WTC11 (cell line): Measurements from ENCODE around the gene OSTM1.

Source experiments
- CREB1 ChIP-seq: sonication (generic); formaldehyde crosslinking; IDR thresholded peaks from 2 replicates; pipeline ENCODE4 v1.8.0; 2023; ENCODE audit warnings: mild to moderate bottlenecking, missing genetic modification reagents
- E2F4 ChIP-seq: sonication (generic); formaldehyde crosslinking; IDR thresholded peaks from 2 replicates; pipeline ENCODE4 v1.8.1; 2022; ENCODE audit warnings: low read depth, mild to moderate bottlenecking, moderate library complexity, missing genetic modification reagents, borderline replicate concordance
- HMGA2 ChIP-seq: fragments of 250-450 bp; sonication (Bioruptor Pico); IDR thresholded peaks from 2 replicates; pipeline ENCODE4 v1.4.0; 2021; ENCODE audit warnings: mild to moderate bottlenecking, moderate library complexity
- KAT7 ChIP-seq: sonication (generic); formaldehyde crosslinking; IDR thresholded peaks from 2 replicates; pipeline ENCODE4 v1.8.1; 2023; ENCODE audit warnings: missing genetic modification reagents, mild to moderate bottlenecking, borderline replicate concordance
- NR3C1 ChIP-seq: sonication (generic); formaldehyde crosslinking; conservative IDR thresholded peaks from 2 replicates; pipeline ENCODE4 v1.8.1; 2023; ENCODE audit warnings: low read depth, mild to moderate bottlenecking, missing genetic modification reagents
- ZNF281 ChIP-seq: sonication (generic); formaldehyde crosslinking; IDR thresholded peaks from 2 replicates; pipeline ENCODE4 v1.8.0; 2023; ENCODE audit warnings: mild to moderate bottlenecking, missing genetic modification reagents
- ZNF317 ChIP-seq: sonication (generic); formaldehyde crosslinking; IDR thresholded peaks from 2 replicates; pipeline ENCODE4 v1.8.1; 2023; ENCODE audit warnings: low read depth, mild to moderate bottlenecking, moderate library complexity, missing genetic modification reagents, borderline replicate concordance
- ZNF416 ChIP-seq: fragments of 250-450 bp; sonication (Bioruptor Pico); IDR thresholded peaks from 2 replicates; pipeline ENCODE4 v1.9.0; 2021; ENCODE audit warnings: mild to moderate bottlenecking, inconsistent platforms
- TF ChIP-seq, protein P1 (sequence below): fragments of 200-600 bp; IDR thresholded peaks from 2 replicates; pipeline ENCODE4 v1.8.0; 2022; ENCODE audit warnings: antibody characterized with exemption
- TF ChIP-seq, protein P2 (sequence below): fragments of 250-450 bp; sonication (Bioruptor Pico); IDR thresholded peaks from 2 replicates; pipeline ENCODE4 v1.9.0; 2021; ENCODE audit warnings: mild to moderate bottlenecking
- TF ChIP-seq, protein P3 (sequence below): sonication (generic); formaldehyde crosslinking; IDR thresholded peaks from 2 replicates; pipeline ENCODE4 v1.8.0; 2023; ENCODE audit warnings: missing genetic modification reagents, mild to moderate bottlenecking, borderline replicate concordance
- TF ChIP-seq, protein P4 (sequence below): sonication (generic); formaldehyde crosslinking; IDR thresholded peaks from 2 replicates; pipeline ENCODE4 v1.8.1; 2022; ENCODE audit warnings: mild to moderate bottlenecking, moderate library complexity, missing genetic modification reagents

GRCh38 chr6:108027594-108027993 is 46.9 kb downstream of the OSTM1 start:
- TF ChIP-seq, protein P1, sequence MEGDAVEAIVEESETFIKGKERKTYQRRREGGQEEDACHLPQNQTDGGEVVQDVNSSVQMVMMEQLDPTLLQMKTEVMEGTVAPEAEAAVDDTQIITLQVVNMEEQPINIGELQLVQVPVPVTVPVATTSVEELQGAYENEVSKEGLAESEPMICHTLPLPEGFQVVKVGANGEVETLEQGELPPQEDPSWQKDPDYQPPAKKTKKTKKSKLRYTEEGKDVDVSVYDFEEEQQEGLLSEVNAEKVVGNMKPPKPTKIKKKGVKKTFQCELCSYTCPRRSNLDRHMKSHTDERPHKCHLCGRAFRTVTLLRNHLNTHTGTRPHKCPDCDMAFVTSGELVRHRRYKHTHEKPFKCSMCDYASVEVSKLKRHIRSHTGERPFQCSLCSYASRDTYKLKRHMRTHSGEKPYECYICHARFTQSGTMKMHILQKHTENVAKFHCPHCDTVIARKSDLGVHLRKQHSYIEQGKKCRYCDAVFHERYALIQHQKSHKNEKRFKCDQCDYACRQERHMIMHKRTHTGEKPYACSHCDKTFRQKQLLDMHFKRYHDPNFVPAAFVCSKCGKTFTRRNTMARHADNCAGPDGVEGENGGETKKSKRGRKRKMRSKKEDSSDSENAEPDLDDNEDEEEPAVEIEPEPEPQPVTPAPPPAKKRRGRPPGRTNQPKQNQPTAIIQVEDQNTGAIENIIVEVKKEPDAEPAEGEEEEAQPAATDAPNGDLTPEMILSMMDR: no peak
- no peak for TF ChIP-seq ZNF281
- no peak for TF ChIP-seq E2F4 (CRISPR knock-in tag)
- TF ChIP-seq HMGA2: no peak
- TF ChIP-seq, protein P2, sequence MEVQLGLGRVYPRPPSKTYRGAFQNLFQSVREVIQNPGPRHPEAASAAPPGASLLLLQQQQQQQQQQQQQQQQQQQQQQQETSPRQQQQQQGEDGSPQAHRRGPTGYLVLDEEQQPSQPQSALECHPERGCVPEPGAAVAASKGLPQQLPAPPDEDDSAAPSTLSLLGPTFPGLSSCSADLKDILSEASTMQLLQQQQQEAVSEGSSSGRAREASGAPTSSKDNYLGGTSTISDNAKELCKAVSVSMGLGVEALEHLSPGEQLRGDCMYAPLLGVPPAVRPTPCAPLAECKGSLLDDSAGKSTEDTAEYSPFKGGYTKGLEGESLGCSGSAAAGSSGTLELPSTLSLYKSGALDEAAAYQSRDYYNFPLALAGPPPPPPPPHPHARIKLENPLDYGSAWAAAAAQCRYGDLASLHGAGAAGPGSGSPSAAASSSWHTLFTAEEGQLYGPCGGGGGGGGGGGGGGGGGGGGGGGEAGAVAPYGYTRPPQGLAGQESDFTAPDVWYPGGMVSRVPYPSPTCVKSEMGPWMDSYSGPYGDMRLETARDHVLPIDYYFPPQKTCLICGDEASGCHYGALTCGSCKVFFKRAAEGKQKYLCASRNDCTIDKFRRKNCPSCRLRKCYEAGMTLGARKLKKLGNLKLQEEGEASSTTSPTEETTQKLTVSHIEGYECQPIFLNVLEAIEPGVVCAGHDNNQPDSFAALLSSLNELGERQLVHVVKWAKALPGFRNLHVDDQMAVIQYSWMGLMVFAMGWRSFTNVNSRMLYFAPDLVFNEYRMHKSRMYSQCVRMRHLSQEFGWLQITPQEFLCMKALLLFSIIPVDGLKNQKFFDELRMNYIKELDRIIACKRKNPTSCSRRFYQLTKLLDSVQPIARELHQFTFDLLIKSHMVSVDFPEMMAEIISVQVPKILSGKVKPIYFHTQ (CRISPR knock-in tag): no peak
- no peak for TF ChIP-seq ZNF416 (CRISPR knock-in tag)
- no peak for TF ChIP-seq NR3C1
- TF ChIP-seq, protein P3, sequence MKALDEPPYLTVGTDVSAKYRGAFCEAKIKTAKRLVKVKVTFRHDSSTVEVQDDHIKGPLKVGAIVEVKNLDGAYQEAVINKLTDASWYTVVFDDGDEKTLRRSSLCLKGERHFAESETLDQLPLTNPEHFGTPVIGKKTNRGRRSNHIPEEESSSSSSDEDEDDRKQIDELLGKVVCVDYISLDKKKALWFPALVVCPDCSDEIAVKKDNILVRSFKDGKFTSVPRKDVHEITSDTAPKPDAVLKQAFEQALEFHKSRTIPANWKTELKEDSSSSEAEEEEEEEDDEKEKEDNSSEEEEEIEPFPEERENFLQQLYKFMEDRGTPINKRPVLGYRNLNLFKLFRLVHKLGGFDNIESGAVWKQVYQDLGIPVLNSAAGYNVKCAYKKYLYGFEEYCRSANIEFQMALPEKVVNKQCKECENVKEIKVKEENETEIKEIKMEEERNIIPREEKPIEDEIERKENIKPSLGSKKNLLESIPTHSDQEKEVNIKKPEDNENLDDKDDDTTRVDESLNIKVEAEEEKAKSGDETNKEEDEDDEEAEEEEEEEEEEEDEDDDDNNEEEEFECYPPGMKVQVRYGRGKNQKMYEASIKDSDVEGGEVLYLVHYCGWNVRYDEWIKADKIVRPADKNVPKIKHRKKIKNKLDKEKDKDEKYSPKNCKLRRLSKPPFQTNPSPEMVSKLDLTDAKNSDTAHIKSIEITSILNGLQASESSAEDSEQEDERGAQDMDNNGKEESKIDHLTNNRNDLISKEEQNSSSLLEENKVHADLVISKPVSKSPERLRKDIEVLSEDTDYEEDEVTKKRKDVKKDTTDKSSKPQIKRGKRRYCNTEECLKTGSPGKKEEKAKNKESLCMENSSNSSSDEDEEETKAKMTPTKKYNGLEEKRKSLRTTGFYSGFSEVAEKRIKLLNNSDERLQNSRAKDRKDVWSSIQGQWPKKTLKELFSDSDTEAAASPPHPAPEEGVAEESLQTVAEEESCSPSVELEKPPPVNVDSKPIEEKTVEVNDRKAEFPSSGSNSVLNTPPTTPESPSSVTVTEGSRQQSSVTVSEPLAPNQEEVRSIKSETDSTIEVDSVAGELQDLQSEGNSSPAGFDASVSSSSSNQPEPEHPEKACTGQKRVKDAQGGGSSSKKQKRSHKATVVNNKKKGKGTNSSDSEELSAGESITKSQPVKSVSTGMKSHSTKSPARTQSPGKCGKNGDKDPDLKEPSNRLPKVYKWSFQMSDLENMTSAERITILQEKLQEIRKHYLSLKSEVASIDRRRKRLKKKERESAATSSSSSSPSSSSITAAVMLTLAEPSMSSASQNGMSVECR (CRISPR knock-in tag): no peak
- TF ChIP-seq, protein P4, sequence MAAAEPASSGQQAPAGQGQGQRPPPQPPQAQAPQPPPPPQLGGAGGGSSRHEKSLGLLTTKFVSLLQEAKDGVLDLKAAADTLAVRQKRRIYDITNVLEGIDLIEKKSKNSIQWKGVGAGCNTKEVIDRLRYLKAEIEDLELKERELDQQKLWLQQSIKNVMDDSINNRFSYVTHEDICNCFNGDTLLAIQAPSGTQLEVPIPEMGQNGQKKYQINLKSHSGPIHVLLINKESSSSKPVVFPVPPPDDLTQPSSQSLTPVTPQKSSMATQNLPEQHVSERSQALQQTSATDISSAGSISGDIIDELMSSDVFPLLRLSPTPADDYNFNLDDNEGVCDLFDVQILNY: no peak
- no peak for TF ChIP-seq CREB1 (CRISPR knock-in tag)
- TF ChIP-seq ZNF317 (CRISPR knock-in tag): no peak
- TF ChIP-seq KAT7 (CRISPR knock-in tag): no peak
